Prostate gland (tissue), 2 donors: ENCODE results near the gene MDK.

ENCODE experiments used
- POLR2A ChIP-seq: fragments of 450-650 bp; IDR thresholded peaks from one replicate; pipeline ENCODE4 v1.6.1; 2016; ENCODE audit warnings: antibody characterized with exemption, mild to moderate bottlenecking
- POLR2AphosphoS5 ChIP-seq: sonication (generic); formaldehyde crosslinking; IDR thresholded peaks from one replicate; pipeline ENCODE4 v1.6.1; 2017; ENCODE audit warnings: antibody characterized with exemption
- TF ChIP-seq, protein P1 (sequence below), 4 experiments: fragments of 200-600 bp in 2 of 4; fragments of 450-650 bp in 2 of 4; sonication (generic) in 2 of 4; IDR thresholded peaks; 1 replicate in 3 of 4; 2 replicates in 1 of 4; pipeline ENCODE4 v1.5.1; 2016 to 2019; ENCODE audit warnings: antibody characterized with exemption in 4 of 4, mild to moderate bottlenecking in 2 of 4, moderate library complexity in 2 of 4

DNA sequence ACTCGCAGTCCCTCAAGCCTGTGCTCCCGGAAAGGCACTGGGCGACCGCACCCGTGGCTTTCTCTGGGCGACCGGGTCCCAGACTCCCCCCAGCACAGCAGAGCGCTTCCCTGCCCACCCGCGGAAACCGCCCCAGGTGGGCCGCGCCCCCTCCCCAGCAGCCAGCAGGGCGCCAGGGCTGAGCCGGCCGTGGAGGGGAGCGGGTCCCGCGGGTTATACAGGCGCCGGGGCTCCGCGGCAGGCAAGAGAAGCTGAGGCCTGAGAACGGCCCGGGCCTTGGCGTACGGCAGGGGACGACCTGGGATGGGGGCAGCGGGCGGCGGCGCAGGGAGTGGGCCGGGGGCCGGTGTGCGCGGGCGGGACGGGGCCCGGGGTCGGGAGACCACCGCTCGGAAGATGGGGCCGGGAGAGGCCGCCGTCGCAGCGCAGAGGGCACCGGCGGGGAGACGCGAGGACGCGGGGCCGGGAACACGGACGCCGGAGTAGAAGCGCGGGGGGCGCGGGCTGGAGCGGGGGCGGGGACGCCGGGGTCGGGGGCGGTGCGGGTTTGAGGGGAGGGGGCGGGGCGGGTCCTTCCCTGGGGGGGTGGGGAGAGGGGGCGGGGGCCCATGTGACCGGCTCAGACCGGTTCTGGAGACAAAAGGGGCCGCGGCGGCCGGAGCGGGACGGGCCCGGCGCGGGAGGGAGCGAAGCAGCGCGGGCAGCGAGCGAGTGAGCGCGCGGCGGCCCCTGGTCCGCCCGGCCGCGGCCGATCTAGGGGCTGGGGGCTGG lies at the start of gene MDK:
- TF ChIP-seq, protein P1, sequence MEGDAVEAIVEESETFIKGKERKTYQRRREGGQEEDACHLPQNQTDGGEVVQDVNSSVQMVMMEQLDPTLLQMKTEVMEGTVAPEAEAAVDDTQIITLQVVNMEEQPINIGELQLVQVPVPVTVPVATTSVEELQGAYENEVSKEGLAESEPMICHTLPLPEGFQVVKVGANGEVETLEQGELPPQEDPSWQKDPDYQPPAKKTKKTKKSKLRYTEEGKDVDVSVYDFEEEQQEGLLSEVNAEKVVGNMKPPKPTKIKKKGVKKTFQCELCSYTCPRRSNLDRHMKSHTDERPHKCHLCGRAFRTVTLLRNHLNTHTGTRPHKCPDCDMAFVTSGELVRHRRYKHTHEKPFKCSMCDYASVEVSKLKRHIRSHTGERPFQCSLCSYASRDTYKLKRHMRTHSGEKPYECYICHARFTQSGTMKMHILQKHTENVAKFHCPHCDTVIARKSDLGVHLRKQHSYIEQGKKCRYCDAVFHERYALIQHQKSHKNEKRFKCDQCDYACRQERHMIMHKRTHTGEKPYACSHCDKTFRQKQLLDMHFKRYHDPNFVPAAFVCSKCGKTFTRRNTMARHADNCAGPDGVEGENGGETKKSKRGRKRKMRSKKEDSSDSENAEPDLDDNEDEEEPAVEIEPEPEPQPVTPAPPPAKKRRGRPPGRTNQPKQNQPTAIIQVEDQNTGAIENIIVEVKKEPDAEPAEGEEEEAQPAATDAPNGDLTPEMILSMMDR (IDR thresholded peaks at IDR 0.05) = no peak
- TF ChIP-seq POLR2AphosphoS5 (no peak), POLR2A (no peak)
